Breast epithelium (tissue), 3 donors: ENCODE data around the gene CYP3A7.

ENCODE experiments used
- CTCF ChIP-seq, 3 donors: fragments of 450-650 bp; IDR thresholded peaks; one replicate each; pipeline ENCODE4 v1.5.1; 2016 to 2017; ENCODE audit warnings: antibody characterized with exemption in 3 of 3, mild to moderate bottlenecking in 3 of 3, moderate library complexity in 3 of 3
- POLR2A ChIP-seq: fragments of 450-650 bp; IDR thresholded peaks from one replicate; pipeline ENCODE4 v1.6.1; 2016; ENCODE audit warnings: antibody characterized with exemption, mild to moderate bottlenecking, moderate library complexity

- no peak for TF ChIP-seq POLR2A
- no peak for TF ChIP-seq CTCF (IDR thresholded peaks at IDR 0.05)
These were observed 57.9 kb downstream of the CYP3A7 start for GRCh38 chr7:99677013-99677647.
